Neuronal stem cell (in vitro differentiated cells): Measurements from ENCODE around the gene ALCAM.

ENCODE experiments used
- DNase-seq: peaks from one replicate; pipeline ENCODE4 v3.0.0-alpha.2; 2013; ENCODE audit warnings: low spot score
- H2AFZ ChIP-seq: one replicate; pipeline ENCODE4 v1.6.1; 2013; ENCODE audit warnings: mild to moderate bottlenecking, low read length, inconsistent platforms
- H2AK5ac ChIP-seq: 2 replicates; pipeline ENCODE4 v1.6.1; 2013; ENCODE audit warnings: low read depth, mild to moderate bottlenecking, inconsistent platforms, low read length, moderate library complexity, mixed read lengths
- H2BK120ac ChIP-seq: 2 replicates; pipeline ENCODE4 v1.6.1; 2013; ENCODE audit warnings: low read depth, mild to moderate bottlenecking, inconsistent platforms, low read length, moderate library complexity, mixed read lengths
- H2BK12ac ChIP-seq: one replicate; pipeline ENCODE4 v1.6.1; 2013; ENCODE audit warnings: low read length, inconsistent platforms
- H2BK15ac ChIP-seq: 2 replicates; pipeline ENCODE4 v1.6.1; 2013; ENCODE audit warnings: mild to moderate bottlenecking, low read length, inconsistent platforms, mixed read lengths
- H2BK5ac ChIP-seq: one replicate; pipeline ENCODE4 v1.6.1; 2013; ENCODE audit warnings: inconsistent platforms, mild to moderate bottlenecking, low read length, moderate library complexity
- H3K14ac ChIP-seq: one replicate; pipeline ENCODE4 v1.6.1; 2013; ENCODE audit warnings: low read length, inconsistent platforms
- H3K18ac ChIP-seq: 2 replicates; pipeline ENCODE4 v1.6.1; 2013; ENCODE audit warnings: low read length, inconsistent platforms
- H3K23ac ChIP-seq: 2 replicates; pipeline ENCODE4 v1.6.1; 2013; ENCODE audit warnings: low read depth, mild to moderate bottlenecking, mixed read lengths, low read length, inconsistent platforms; ENCODE audit not compliant: poor library complexity
- H3K27ac ChIP-seq: replicated peaks from 3 replicates; pipeline ENCODE4 v1.5.1; 2013; ENCODE audit warnings: low read length, inconsistent platforms
- H3K27me3 ChIP-seq, 3 experiments: 2 replicates each; pipeline ENCODE4 v1.6.1; 2013; ENCODE audit warnings: low read length in 3 of 3, mild to moderate bottlenecking in 2 of 3, inconsistent platforms in 1 of 3, low read depth in 1 of 3, mixed read lengths in 1 of 3, moderate library complexity in 1 of 3; ENCODE audit not compliant: control insufficient read depth in 3 of 3, insufficient read depth in 3 of 3
- H3K36me3 ChIP-seq, 2 donors: replicated peaks in 1 of 2; 2 replicates each; pipeline ENCODE4 v1.6.1; 2013; ENCODE audit warnings: low read length in 2 of 2; ENCODE audit not compliant: control insufficient read depth in 2 of 2, insufficient read depth in 2 of 2
- H3K4ac ChIP-seq: 2 replicates; pipeline ENCODE4 v1.6.1; 2013; ENCODE audit warnings: inconsistent platforms, mild to moderate bottlenecking, low read length, moderate library complexity
- H3K4me1 ChIP-seq, 2 donors: 1 replicate in 1 of 2; 2 replicates in 1 of 2; pipeline ENCODE4 v1.6.1; 2013; ENCODE audit warnings: low read length in 2 of 2, low read depth in 1 of 2; ENCODE audit not compliant: control insufficient read depth in 2 of 2, insufficient read depth in 1 of 2
- H3K4me2 ChIP-seq: one replicate; pipeline ENCODE4 v1.6.1; 2013; ENCODE audit warnings: mild to moderate bottlenecking, low read length, inconsistent platforms; ENCODE audit not compliant: insufficient read depth, poor library complexity, severe bottlenecking
- H3K4me3 ChIP-seq, 2 donors: 2 replicates each; pipeline ENCODE4 v1.5.1; 2013; ENCODE audit warnings: low read length in 2 of 2, mild to moderate bottlenecking in 2 of 2, inconsistent platforms in 1 of 2, moderate library complexity in 1 of 2
- H3K79me1 ChIP-seq: one replicate; pipeline ENCODE4 v1.6.1; 2013; ENCODE audit warnings: low read depth, mild to moderate bottlenecking, inconsistent platforms, low read length, moderate library complexity
- H3K9ac ChIP-seq: one replicate; pipeline ENCODE4 v1.6.1; 2013; ENCODE audit warnings: mild to moderate bottlenecking, low read depth, low read length, inconsistent platforms; ENCODE audit not compliant: poor library complexity
- H3K9me3 ChIP-seq, 2 donors: replicated peaks in 1 of 2; 2 replicates each; pipeline versions ENCODE3 to v1.6.1; 2013; ENCODE audit warnings: low read length in 2 of 2, mild to moderate bottlenecking in 2 of 2, inconsistent platforms in 1 of 2, low read depth in 1 of 2, mixed read lengths in 1 of 2, moderate library complexity in 1 of 2; ENCODE audit not compliant: control insufficient read depth in 2 of 2, insufficient read depth in 1 of 2
- H4K8ac ChIP-seq: one replicate; pipeline ENCODE4 v1.6.1; 2013; ENCODE audit warnings: low read depth, mild to moderate bottlenecking, inconsistent platforms, low read length, moderate library complexity
- H4K91ac ChIP-seq: one replicate; pipeline ENCODE4 v1.6.1; 2013; ENCODE audit warnings: low read length, low read depth, mild to moderate bottlenecking, inconsistent platforms; ENCODE audit not compliant: poor library complexity
- WGBS, 2 donors: extraction: QIAGEN DNeasy Blood & Tissue Kit; methylation state at CpG; one replicate each; pipeline ENCODE4 v1.1.7; 2013; ENCODE audit warnings: missing lambda C conversion rate in 2 of 2, mixed read lengths in 1 of 2; ENCODE audit not compliant: insufficient read length in 2 of 2, insufficient replicate concordance in 1 of 2; ENCODE audit errors: extremely low coverage in 2 of 2; 5-methylcytosine and 5-hydroxymethylcytosine counted together

The ALCAM gene

DNA sequence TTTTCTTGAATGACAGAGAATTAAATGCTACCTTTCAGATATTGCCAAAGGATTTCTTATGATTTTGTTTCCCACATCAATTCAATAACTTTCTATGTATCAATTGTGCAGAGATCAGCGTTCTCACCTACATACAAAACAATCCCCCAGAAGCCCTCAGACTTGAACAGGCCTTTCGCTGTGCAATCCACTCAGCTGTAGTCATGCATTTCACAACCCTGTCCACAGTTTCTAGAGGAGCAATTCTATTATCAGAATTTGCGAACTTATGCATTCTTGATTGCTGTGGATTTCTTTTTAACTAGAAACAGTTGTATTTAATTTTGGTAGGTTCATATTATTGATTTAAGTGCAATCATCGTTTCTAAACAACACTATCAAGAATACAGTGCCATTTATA is 13.7 kb upstream of the ALCAM start:
- no CpG with 5 or more reads among the region's 4 CpGs for WGBS, 2 donors
- no peak overlapping the region for H2BK12ac ChIP-seq
- H2BK120ac ChIP-seq: no peak overlapping the region

DNA sequence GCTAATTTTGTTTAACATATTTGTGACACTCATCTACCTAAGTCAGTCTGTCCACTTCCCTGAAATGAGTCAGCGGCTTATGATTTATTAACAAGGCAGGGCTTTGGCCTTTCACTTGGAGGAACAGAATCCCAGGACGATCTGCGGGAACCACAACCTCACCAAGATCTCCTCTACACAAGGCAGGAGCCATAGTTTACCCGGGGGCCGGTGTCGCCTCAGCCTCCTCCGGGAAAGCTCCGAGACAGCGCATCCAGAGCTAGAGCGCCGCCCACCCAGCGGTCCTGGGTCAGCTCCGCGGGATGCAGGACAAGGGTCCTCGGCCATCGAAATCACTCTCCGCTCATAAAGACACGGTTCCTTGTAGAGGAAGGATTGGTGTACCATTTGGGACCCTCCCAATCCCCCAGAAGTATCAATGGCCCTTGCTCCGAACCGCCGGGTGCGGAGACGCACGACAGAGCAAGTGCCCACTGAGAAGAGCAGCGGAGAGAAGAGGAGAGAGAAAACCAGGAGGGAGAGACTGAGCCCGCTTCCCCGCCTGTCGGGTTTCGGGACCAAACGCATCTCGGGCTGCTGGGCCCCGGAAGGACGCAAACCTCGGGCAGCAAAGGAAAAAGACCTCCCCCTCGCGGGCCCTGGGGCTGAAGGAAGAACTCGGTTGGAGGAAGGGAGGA is 13.1 kb upstream of the ALCAM start:
- no peaks in the 10 kb centered on the region for H3K27me3 ChIP-seq
- H2BK12ac ChIP-seq: no peak overlapping the region
- H2AK5ac ChIP-seq: no peak overlapping the region
- WGBS, 2 donors: no CpG with 5 or more reads among the region's 37 CpGs
- H3K14ac ChIP-seq: no peak overlapping the region
- peak overlapping the region in 1 of 2 donors; percentile 75 for H3K4me3 ChIP-seq
- H3K9me3 ChIP-seq: peaks cover 0 to 3% of the 10 kb centered on the region in 2 donors
- H3K36me3 ChIP-seq: no peaks in the 10 kb centered on the region
- no peak overlapping the region for H4K91ac ChIP-seq
- H4K8ac ChIP-seq: no peak overlapping the region
- H3K4me2 ChIP-seq: peak overlapping the region; percentile 30
- H2BK15ac ChIP-seq: no peak overlapping the region
- H2BK5ac ChIP-seq: no peak overlapping the region
- peak overlapping the region; percentile 42 for H2AFZ ChIP-seq
- H3K23ac ChIP-seq: no peak overlapping the region
- H3K9ac ChIP-seq: peak overlapping the region; percentile 30
- H3K18ac ChIP-seq: peak overlapping the region; percentile 52
- H3K4ac ChIP-seq: no peak overlapping the region
- peaks cover 3% of the 10 kb centered on the region in 2 donors for H3K4me1 ChIP-seq
- H3K79me1 ChIP-seq: no peaks in the 10 kb centered on the region
- DNase-seq: no peak
- no peak overlapping the region for H2BK120ac ChIP-seq
- H3K27ac ChIP-seq: no peak overlapping the region

More for the DNA sequence above, 13.7 kb upstream of the ALCAM start:
- no peak overlapping the region for H3K14ac ChIP-seq
- no peak overlapping the region for H3K18ac ChIP-seq
- DNase-seq: no peak
- H3K23ac ChIP-seq: no peak overlapping the region
- no peak overlapping the region for H3K9ac ChIP-seq
- no peak overlapping the region for H4K91ac ChIP-seq
- H3K36me3 ChIP-seq: no peaks in the 10 kb centered on the region
- no peak overlapping the region for H3K4me2 ChIP-seq
- H3K27ac ChIP-seq: no peak overlapping the region
- H3K27me3 ChIP-seq: no peaks in the 10 kb centered on the region
- H3K4ac ChIP-seq: no peak overlapping the region
- peaks cover 0 to 3% of the 10 kb centered on the region in 2 donors for H3K9me3 ChIP-seq
- no peaks in the 10 kb centered on the region for H3K79me1 ChIP-seq
- H2BK5ac ChIP-seq: no peak overlapping the region
- H2AK5ac ChIP-seq: no peak overlapping the region
- no peak overlapping the region for H3K4me3 ChIP-seq
- H4K8ac ChIP-seq: no peak overlapping the region
- no peak overlapping the region for H2AFZ ChIP-seq
- peaks cover 3% of the 10 kb centered on the region in 2 donors for H3K4me1 ChIP-seq
- no peak overlapping the region for H2BK15ac ChIP-seq

GRCh38 chr3:105354429-105354828 is 12.3 kb upstream of the ALCAM start:
- no peak overlapping the region for H3K4me3 ChIP-seq
- no peak overlapping the region for H3K27ac ChIP-seq
- H3K9ac ChIP-seq: no peak overlapping the region
- no peak overlapping the region for H3K18ac ChIP-seq
- no peak overlapping the region for H2BK120ac ChIP-seq
- no peak overlapping the region for H3K4ac ChIP-seq
- peaks cover 0 to 3% of the 10 kb centered on the region in 2 donors for H3K9me3 ChIP-seq
- WGBS, 2 donors: no CpG with 5 or more reads among the region's 3 CpGs
- H3K79me1 ChIP-seq: no peaks in the 10 kb centered on the region
- H3K14ac ChIP-seq: no peak overlapping the region
- no peak overlapping the region for H4K91ac ChIP-seq
- no peaks in the 10 kb centered on the region for H3K27me3 ChIP-seq
- no peak overlapping the region for H3K4me2 ChIP-seq
- H3K36me3 ChIP-seq: no peaks in the 10 kb centered on the region
- peak overlapping the region; percentile 42 for H2AFZ ChIP-seq
- no peak overlapping the region for H2BK12ac ChIP-seq
- no peak for DNase-seq
- no peak overlapping the region for H2BK5ac ChIP-seq
- H3K4me1 ChIP-seq: peaks cover 3% of the 10 kb centered on the region in 2 donors
- no peak overlapping the region for H3K23ac ChIP-seq
- no peak overlapping the region for H4K8ac ChIP-seq
- H2AK5ac ChIP-seq: no peak overlapping the region
- H2BK15ac ChIP-seq: no peak overlapping the region

DNA sequence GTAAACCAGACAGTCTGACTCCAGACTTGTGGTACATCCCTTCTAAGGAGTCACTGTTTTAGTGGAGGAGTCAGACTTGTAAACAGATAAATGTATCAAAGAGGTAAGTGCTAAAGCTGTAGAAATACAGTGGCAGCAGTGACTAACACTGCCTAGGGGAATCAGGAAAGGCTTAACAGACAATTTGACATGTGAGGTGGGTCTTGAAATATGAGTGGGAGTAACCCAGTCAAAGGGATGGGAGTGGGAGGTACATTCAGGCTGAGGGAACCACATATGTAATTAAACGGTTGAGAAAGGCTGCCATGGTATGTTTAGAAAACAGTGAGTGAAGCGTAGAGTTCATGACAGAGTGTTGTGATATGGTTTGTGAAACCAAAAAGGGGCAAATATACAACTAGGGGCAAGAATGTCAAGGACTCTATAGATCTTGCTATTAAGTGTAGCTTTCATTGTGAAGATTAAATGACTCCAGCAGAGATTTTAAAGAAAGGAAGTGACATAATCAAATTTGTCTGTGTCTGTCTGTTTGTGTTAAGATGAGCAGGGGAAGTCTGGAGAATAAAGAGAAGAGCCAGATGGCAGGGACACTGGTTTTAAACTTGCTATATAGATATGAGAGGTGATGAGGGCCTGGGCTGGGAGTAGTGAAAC is 11.2 kb upstream of the ALCAM start:
- Histone ChIP-seq H3K18ac (no peak overlapping the region), H3K4me1 (peaks cover 3% of the 10 kb centered on the region in 2 donors), H3K79me1 (no peaks in the 10 kb centered on the region), H3K9me3 (peaks cover 0 to 3% of the 10 kb centered on the region in 2 donors), H3K23ac (no peak overlapping the region), H2AFZ (peak overlapping the region; percentile 56), H3K36me3 (no peaks in the 10 kb centered on the region), H3K4me2 (no peak overlapping the region), H2BK15ac (no peak overlapping the region), H3K27ac (no peak overlapping the region), H4K91ac (no peak overlapping the region), H3K14ac (no peak overlapping the region), H3K4ac (no peak overlapping the region), H2BK120ac (no peak overlapping the region), H2AK5ac (no peak overlapping the region), H2BK5ac (no peak overlapping the region), H3K4me3 (no peak overlapping the region), H2BK12ac (no peak overlapping the region), H3K9ac (no peak overlapping the region), H3K27me3 (no peaks in the 10 kb centered on the region), H4K8ac (no peak overlapping the region)
- DNase-seq: no peak
- no CpG with 5 or more reads among the region's 2 CpGs for WGBS, 2 donors
